Testis (tissue), 3 donors: ENCODE data around the gene TBCD. TPM values are rescaled to one million over a fixed set of nuclear protein-coding genes. Genes with fewer than 3 reads are reported as not detected.
A peak's percentile ranks its signal among the peaks of the same experiment; 100 is the strongest.
"Not testable (repeated sequence)": the region's sequence is repeated elsewhere in the genome, so short reads cannot be mapped to it uniquely, and the experiment has no call there.

Experiments
- DNase-seq: peaks from one replicate; pipeline ENCODE4 v3.0.0-alpha.2; 2019
- H3K27ac ChIP-seq, 2 donors: fragments of 200-600 bp; sonication (generic); one replicate each; pipeline ENCODE4 v1.5.1; 2019
- H3K27me3 ChIP-seq: fragments of 200-600 bp; sonication (generic); one replicate; pipeline ENCODE4 v1.5.1; 2019
- H3K36me3 ChIP-seq: fragments of 200-600 bp; sonication (generic); one replicate; pipeline ENCODE4 v1.5.1; 2017; ENCODE audit warnings: low read depth; ENCODE audit errors: missing control alignments
- H3K4me1 ChIP-seq: fragments of 200-600 bp; sonication (generic); one replicate; pipeline ENCODE4 v1.5.1; 2019
- H3K4me3 ChIP-seq, 2 donors: fragments of 200-600 bp; sonication (generic); one replicate each; pipeline ENCODE4 v1.5.1; 2017 to 2019
- H3K9me3 ChIP-seq: fragments of 200-600 bp; sonication (generic); one replicate; pipeline ENCODE4 v1.5.1; 2017
- POLR2A ChIP-seq: fragments of 450-650 bp; IDR thresholded peaks from one replicate; pipeline ENCODE4 v1.6.1; 2017; ENCODE audit warnings: antibody characterized with exemption, mild to moderate bottlenecking, moderate library complexity
- WGBS, 2 donors: methylation state at CpG; one replicate each; pipeline ENCODE4 v1.1.5; 2018; 5-methylcytosine and 5-hydroxymethylcytosine counted together
- intact Hi-C: fragments of 100-400 bp; cut with DNase I; formaldehyde crosslinking; loops from one replicate; pipeline ENCODE4 v1.15.1; 2023; ENCODE audit warnings: low total_unique reads
- polyA plus RNA-seq: library from polyadenylated mRNA; stranded (reverse); fragments of 350-450 nt; fragmentation: Illumina TruSeq; extraction: RNeasy Lipid Tissue Mini Kit (QIAGEN cat#74804); gene quantifications from one replicate; pipeline ENCODE4 v1.2.3, GENCODE V29; 2014; ENCODE audit warnings: low read depth, low replicate concordance; ENCODE audit not compliant: insufficient read depth
- total RNA-seq, 2 donors: library from RNA; depleted of rRNA; stranded (reverse); fragments of >200 nt; gene quantifications; one replicate each; pipeline ENCODE4 v1.2.3, GENCODE V29; 2016
- TF ChIP-seq, protein P1 (sequence below), 3 experiments: fragments of 450-650 bp in 2 of 3; fragments of 200-600 bp in 1 of 3; sonication (generic) in 1 of 3; IDR thresholded peaks; one replicate each; pipeline ENCODE4 v1.5.1; 2016 to 2019; ENCODE audit warnings: antibody characterized with exemption in 3 of 3, mild to moderate bottlenecking in 2 of 3, moderate library complexity in 1 of 3

TBCD gene
- total and polyA plus RNA-seq, 3 donors from 2014 or later, result 81.2 to 128 (median 115) TPM

DNA sequence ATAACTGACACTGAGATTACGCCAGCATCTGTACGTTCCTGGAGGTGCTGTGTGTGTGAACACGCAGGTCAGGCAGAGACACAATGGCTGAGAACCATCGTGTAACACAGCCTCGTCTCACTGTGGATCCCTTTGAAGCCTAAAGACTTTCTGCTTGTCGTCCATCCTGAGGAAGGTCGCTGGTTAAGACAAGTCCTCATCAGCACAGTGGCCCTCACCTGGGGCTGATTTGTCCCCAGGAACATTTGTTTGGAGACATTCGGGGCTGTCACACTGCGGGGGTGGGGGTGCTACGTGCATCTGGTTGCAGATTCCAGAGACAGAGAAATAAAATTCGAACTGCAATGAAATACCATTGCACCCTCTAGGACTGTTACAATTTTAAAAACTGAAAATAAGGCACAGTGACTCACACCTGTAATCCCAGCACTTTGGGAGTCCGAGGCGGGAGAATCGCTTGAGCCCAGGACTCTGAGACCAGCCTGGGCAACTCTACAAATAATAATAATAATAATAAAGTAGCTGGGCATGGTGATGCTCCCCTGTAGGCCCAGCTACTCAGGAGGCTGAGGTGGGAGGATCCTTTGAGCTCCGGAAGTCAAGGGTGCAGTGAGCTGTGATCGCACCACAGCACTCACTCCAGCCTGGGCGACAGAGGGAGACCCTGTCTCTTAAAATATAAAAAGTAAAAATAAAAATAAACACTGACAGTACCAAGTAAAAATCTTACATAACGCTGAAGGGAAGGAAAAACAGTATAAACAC is 215.6 kb downstream of the TBCD start:
- H3K36me3 ChIP-seq, result no peaks in the 10 kb centered on the region
- TF ChIP-seq, protein P1, sequence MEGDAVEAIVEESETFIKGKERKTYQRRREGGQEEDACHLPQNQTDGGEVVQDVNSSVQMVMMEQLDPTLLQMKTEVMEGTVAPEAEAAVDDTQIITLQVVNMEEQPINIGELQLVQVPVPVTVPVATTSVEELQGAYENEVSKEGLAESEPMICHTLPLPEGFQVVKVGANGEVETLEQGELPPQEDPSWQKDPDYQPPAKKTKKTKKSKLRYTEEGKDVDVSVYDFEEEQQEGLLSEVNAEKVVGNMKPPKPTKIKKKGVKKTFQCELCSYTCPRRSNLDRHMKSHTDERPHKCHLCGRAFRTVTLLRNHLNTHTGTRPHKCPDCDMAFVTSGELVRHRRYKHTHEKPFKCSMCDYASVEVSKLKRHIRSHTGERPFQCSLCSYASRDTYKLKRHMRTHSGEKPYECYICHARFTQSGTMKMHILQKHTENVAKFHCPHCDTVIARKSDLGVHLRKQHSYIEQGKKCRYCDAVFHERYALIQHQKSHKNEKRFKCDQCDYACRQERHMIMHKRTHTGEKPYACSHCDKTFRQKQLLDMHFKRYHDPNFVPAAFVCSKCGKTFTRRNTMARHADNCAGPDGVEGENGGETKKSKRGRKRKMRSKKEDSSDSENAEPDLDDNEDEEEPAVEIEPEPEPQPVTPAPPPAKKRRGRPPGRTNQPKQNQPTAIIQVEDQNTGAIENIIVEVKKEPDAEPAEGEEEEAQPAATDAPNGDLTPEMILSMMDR (IDR thresholded peaks at IDR 0.05), result no peak
- no peak for TF ChIP-seq POLR2A
- WGBS, 2 donors, result 89 to 90% methylated on average over 18 of the region's 18 CpGs
- peaks cover 9% of the 10 kb centered on the region for H3K4me1 ChIP-seq
- no peak overlapping the region for H3K4me3 ChIP-seq
- DNase-seq, result no peak
- no peaks in the 10 kb centered on the region for H3K27me3 ChIP-seq
- intact Hi-C loops, result no loop called here
- no peak overlapping the region for H3K27ac ChIP-seq
- H3K9me3 ChIP-seq, result no peaks in the 10 kb centered on the region

DNA sequence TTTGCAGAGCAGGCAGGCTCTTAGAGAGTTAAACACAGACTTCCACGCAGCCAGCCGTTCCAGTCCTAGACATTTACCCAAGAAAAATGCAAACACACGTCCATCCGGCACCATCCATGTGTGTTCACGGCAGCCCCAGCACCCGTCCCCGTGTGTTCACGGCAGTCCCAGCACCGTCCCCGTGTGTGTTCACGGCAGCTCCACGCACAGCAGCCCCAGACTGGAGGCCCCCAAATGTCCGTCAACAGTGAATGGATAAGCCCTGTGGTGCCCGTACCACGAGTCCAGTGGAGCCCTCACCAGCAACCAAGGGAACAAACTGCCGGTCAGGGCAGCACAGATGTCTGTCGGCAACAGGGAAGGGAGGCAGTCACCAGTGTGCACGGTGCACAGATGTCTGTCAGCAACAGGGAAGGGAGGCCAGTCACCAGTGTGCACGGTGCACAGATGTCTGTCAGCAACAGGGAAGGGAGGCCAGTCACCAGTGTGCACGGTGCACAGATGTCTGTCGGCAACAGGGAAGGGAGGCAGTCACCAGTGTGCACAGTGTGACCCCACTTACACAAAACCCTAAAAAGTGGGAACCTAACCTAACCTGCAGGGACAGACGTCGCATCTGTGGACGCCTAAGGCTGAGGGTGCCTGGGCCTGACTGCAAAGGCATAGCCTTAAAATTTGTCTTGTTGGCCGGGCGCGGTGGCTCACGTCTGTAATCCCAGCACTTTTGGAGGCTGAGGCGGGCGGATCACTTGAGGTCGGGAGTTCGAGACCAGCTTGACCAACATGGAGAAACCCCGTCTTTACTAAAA is 216.4 kb downstream of the TBCD start:
- intact Hi-C loops, result not testable (repeated sequence)
- WGBS, 2 donors, result 89 to 90% methylated on average over 32 to 33 of the region's 33 CpGs
- peak; percentile 13 for DNase-seq

DNA sequence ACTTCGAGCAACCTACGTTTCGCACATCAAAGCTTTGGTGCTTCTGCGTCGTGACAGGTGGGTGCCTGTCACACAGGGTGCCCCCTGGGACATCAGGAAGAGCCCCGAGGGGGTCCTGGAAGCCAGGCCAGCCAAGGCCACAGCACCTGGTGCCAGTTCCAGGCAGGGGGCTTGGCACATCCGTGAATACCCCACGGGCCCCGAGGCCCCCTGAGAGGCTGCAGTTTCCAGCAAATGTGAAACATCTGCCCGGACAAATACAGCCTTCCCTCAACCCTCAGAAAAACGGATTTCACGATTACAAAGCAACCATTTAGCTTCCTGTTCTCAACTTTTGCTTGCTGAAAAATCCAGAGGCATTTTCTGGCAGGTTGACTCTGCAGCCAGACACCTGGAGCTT is 218.2 kb downstream of the TBCD start:
- no peaks in the 10 kb centered on the region for H3K4me1 ChIP-seq
- no peak overlapping the region for H3K27ac ChIP-seq
- H3K4me3 ChIP-seq, result no peak overlapping the region
- 82 to 83% methylated on average over 11 to 12 of the region's 12 CpGs for WGBS, 2 donors
- no peak for TF ChIP-seq POLR2A
- TF ChIP-seq, protein P1 (IDR thresholded peaks at IDR 0.05), result no peak
- H3K9me3 ChIP-seq, result no peaks in the 10 kb centered on the region
- DNase-seq, result peak; percentile 11
- H3K36me3 ChIP-seq, result no peaks in the 10 kb centered on the region
- no peaks in the 10 kb centered on the region for H3K27me3 ChIP-seq
- intact Hi-C loops, result no loop called here

More for the DNA sequence above, 216.4 kb downstream of the TBCD start:
- H3K27me3 ChIP-seq, H3K4me1 ChIP-seq, H3K27ac ChIP-seq, H3K36me3 ChIP-seq, H3K4me3 ChIP-seq, H3K9me3 ChIP-seq: not testable (repeated sequence)

DNA sequence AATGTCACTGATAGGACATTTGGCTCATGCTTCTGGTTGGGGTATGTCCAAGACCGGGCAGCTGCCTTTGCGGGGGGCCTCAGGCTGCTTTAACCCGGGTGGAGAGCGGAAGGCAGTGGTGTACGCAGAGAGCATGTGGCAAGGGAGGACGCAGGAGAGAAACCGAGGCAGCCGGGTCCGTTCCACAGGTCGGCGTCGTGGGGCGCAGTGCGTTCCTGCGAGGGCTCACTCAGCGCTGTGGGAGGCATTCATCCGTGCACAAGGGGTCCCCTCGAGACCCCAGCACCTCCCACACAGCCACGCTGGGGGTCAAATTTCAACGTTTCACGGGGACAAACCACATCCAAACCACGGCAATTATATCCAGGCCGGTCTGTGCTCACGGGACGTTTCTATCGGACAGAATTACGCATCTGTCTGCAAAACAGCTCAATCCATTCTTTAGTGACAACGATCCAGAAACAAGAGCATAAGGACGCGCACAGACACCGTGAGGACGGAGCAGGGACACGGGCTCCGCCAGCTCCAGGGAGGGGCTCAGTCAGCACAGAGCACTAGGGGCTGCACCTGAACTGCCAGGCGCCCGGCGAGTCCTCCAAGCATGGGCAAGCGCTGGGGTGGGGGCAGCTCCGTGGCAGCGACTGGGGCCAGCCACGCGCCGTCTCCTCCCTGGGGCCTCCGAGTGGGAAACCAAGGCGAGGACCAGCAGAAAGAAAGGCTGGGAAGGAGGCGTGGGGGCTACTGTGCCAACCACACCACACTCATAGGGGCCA is 219.1 kb downstream of the TBCD start:
- TF ChIP-seq POLR2A, result no peak
- TF ChIP-seq, protein P1 (IDR thresholded peaks at IDR 0.05), result no peak
- intact Hi-C loops, result no loop called here
- Histone ChIP-seq H3K4me1 (no peaks in the 10 kb centered on the region), H3K27me3 (no peaks in the 10 kb centered on the region), H3K4me3 (no peak overlapping the region), H3K9me3 (no peaks in the 10 kb centered on the region), H3K27ac (no peak overlapping the region), H3K36me3 (no peaks in the 10 kb centered on the region)
- 93% methylated on average over 39 to 46 of the region's 46 CpGs for WGBS, 2 donors
- peak; percentile 7 for DNase-seq

DNA sequence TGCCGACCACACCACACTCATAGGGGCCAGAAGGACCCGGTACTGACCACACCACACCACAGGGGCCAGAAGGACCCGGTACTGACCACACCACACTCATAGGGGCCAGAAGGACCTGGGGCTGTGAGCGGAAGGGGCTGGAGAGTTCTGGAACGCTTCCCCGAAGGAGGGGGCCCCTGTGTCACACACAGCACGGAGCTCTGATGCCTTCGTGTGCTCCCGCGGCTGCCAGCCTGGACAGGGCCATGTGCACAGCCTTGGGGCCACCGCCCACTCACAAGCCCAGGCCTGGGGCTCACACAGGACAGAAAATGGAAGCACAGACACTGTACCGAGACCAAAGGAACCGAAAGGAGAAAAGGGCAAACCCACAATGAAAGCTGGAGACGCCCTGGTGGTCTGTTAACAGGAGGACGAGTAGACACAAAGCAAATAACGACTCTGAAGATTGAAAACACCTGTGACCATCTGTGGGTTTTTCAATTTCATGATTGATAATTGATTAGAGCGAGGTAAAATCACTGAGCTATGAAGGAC is 221.0 kb downstream of the TBCD start:
- Histone ChIP-seq H3K27ac (no peak overlapping the region), H3K27me3 (no peaks in the 10 kb centered on the region), H3K9me3 (no peaks in the 10 kb centered on the region), H3K4me1 (no peaks in the 10 kb centered on the region), H3K4me3 (no peak overlapping the region), H3K36me3 (no peaks in the 10 kb centered on the region)
- TF ChIP-seq, protein P1 (IDR thresholded peaks at IDR 0.05), result no peak
- no peak for TF ChIP-seq POLR2A
- WGBS, 2 donors, result 89 to 91% methylated on average over 13 to 17 of the region's 17 CpGs
- intact Hi-C loops, result no loop called here
- DNase-seq, result peak; percentile 10
